Keratinocyte (primary cell): Measurements from ENCODE around the gene SRGAP3. TPM values are rescaled to one million over a fixed set of nuclear protein-coding genes. Genes with fewer than 3 reads are reported as not detected.

Experiments
- DNase-seq: peaks from one replicate; pipeline ENCODE4 v3.0.0-alpha.2; 2011; ENCODE audit warnings: low read depth, missing footprints, low spot score
- FAIRE-seq: peaks from 2 replicates; lab custom pipeline; 2011; peaks lifted over from hg19 to GRCh38; lab: Jason Lieb, UNC
- H2AFZ ChIP-seq: 2 replicates; pipeline ENCODE4 v1.6.0; 2012; ENCODE audit warnings: low read length, control low read depth, inconsistent platforms; ENCODE audit not compliant: control insufficient read depth
- H3K27ac ChIP-seq: 2 replicates; pipeline ENCODE4 v1.5.1; 2011; ENCODE audit warnings: low read length; ENCODE audit not compliant: control insufficient read depth, insufficient read depth
- H3K27me3 ChIP-seq: 3 replicates; pipeline ENCODE4 v1.6.0; 2011; ENCODE audit warnings: low read length; ENCODE audit not compliant: control insufficient read depth, insufficient read depth; ENCODE audit errors: extremely low read depth
- H3K36me3 ChIP-seq, 2 experiments: 2 replicates in 1 of 2; 3 replicates in 1 of 2; pipeline ENCODE4 v1.5.1; 2011; ENCODE audit warnings: low read length in 2 of 2, mild to moderate bottlenecking in 1 of 2; ENCODE audit not compliant: control insufficient read depth in 2 of 2, insufficient read depth in 2 of 2; ENCODE audit errors: extremely low read depth in 1 of 2
- H3K4me1 ChIP-seq: 3 replicates; pipeline ENCODE4 v1.5.1; 2011; ENCODE audit warnings: low read length; ENCODE audit not compliant: control insufficient read depth, insufficient read depth; ENCODE audit errors: extremely low read depth
- H3K4me2 ChIP-seq: 3 replicates; pipeline ENCODE4 v1.6.0; 2011; ENCODE audit warnings: low read depth, low read length; ENCODE audit not compliant: control insufficient read depth, insufficient read depth; ENCODE audit errors: extremely low read depth
- H3K4me3 ChIP-seq, 3 experiments: fragments of 200-600 bp in 1 of 3; sonication (generic) in 1 of 3; 2 replicates in 2 of 3; 3 replicates in 1 of 3; pipeline ENCODE4 v1.5.1; 2011 to 2016; ENCODE audit warnings: low read length in 3 of 3, mild to moderate bottlenecking in 3 of 3, control low read depth in 2 of 3, inconsistent platforms in 1 of 3, low read depth in 1 of 3, mixed read lengths in 1 of 3, mixed run types in 1 of 3, moderate library complexity in 1 of 3; ENCODE audit not compliant: control insufficient read depth in 2 of 3, insufficient read depth in 2 of 3; ENCODE audit errors: extremely low read depth in 1 of 3
- H3K79me2 ChIP-seq: 2 replicates; pipeline ENCODE4 v1.6.0; 2012; ENCODE audit warnings: low read length; ENCODE audit not compliant: control insufficient read depth, insufficient read depth
- H3K9ac ChIP-seq: 3 replicates; pipeline ENCODE4 v1.6.0; 2011; ENCODE audit warnings: low read length; ENCODE audit not compliant: control insufficient read depth, insufficient read depth; ENCODE audit errors: extremely low read depth
- H3K9me1 ChIP-seq: 3 replicates; pipeline ENCODE4 v1.6.0; 2011; ENCODE audit warnings: low read length; ENCODE audit not compliant: control insufficient read depth, insufficient read depth; ENCODE audit errors: extremely low read depth
- H3K9me3 ChIP-seq: 2 replicates; pipeline ENCODE4 v1.5.1; 2012; ENCODE audit warnings: low read depth, low read length; ENCODE audit not compliant: control insufficient read depth
- H4K20me1 ChIP-seq: 3 replicates; pipeline ENCODE4 v1.6.0; 2011; ENCODE audit warnings: low read length; ENCODE audit not compliant: control insufficient read depth, insufficient read depth; ENCODE audit errors: extremely low read depth
- CTCF ChIP-seq, 3 experiments: IDR thresholded peaks in 1 of 3; conservative IDR thresholded peaks in 1 of 3; optimal IDR thresholded peaks in 1 of 3; 2 replicates in 2 of 3; 3 replicates in 1 of 3; pipeline versions ENCODE3 to v1.5.1; 2011; ENCODE audit warnings: low read length in 3 of 3, mild to moderate bottlenecking in 3 of 3, moderate library complexity in 2 of 3, control low read depth in 1 of 3, inconsistent platforms in 1 of 3; ENCODE audit not compliant: insufficient read depth in 2 of 3; ENCODE audit errors: extremely low read depth in 1 of 3
- EZH2 ChIP-seq: IDR thresholded peaks from one replicate; pipeline ENCODE4 v1.6.1; 2012; ENCODE audit warnings: inconsistent platforms, mild to moderate bottlenecking, low read length, moderate library complexity
- dilution Hi-C: fragments of 300-500 bp; cut with MboI; formaldehyde crosslinking; loops from one replicate; pipeline ENCODE4 v1.7.0; 2020; ENCODE audit warnings: low sequenced_read_pairs; ENCODE audit not compliant: extremely low pct_ligation_motif_present
- polyA plus RNA-seq, 5 experiments: library from polyadenylated mRNA; depleted of rRNA in 3 of 5; stranded (reverse) in 3 of 5; stranded (forward) in 1 of 5; unstranded in 1 of 5; fragments of >200 nt; gene quantifications; 1 replicate in 1 of 5; 2 replicates in 3 of 5; 3 replicates in 1 of 5; pipeline versions ENCODE4 v1.2.1 to v1.2.3, GENCODE V29; 2011 to 2012; ENCODE audit warnings: missing spikeins in 2 of 5, low read depth in 1 of 5, low replicate concordance in 1 of 5

Gene SRGAP3
- polyA plus RNA-seq, 1 donor (not counting 4 experiments of a cell fraction or from before 2014, with no cell fraction given), result 7.2 TPM

GRCh38 chr3:9123840-9124239 lies 125.6 kb downstream of the SRGAP3 start:
- H3K9me1 ChIP-seq, result no peaks in the 10 kb centered on the region
- no peaks in the 10 kb centered on the region for H3K79me2 ChIP-seq
- no peak overlapping the region for H2AFZ ChIP-seq
- TF ChIP-seq CTCF (optimal IDR thresholded peaks at IDR 0.05 in 1 of 3, IDR thresholded peaks at IDR 0.05 in 1 of 3, conservative IDR thresholded peaks at IDR 0.05 in 1 of 3; ENCODE audit: extremely low read depth in 1 of 3, insufficient read depth in 2 of 3, low read length in 3 of 3) (no peak), EZH2 (no peak)
- FAIRE-seq, result no peak
- H3K36me3 ChIP-seq, result peaks cover 2 to 7% of the 10 kb centered on the region in 2 experiments
- no peaks in the 10 kb centered on the region for H3K9me3 ChIP-seq
- H3K27me3 ChIP-seq, result no peaks in the 10 kb centered on the region
- no peak overlapping the region for H3K9ac ChIP-seq
- no peaks in the 10 kb centered on the region for H3K4me1 ChIP-seq
- no peak overlapping the region for H3K4me3 ChIP-seq
- DNase-seq, result no peak
- no peak overlapping the region for H3K4me2 ChIP-seq
- dilution Hi-C loops, result no loop called here
- H4K20me1 ChIP-seq, result no peaks in the 10 kb centered on the region
- no peak overlapping the region for H3K27ac ChIP-seq

DNA sequence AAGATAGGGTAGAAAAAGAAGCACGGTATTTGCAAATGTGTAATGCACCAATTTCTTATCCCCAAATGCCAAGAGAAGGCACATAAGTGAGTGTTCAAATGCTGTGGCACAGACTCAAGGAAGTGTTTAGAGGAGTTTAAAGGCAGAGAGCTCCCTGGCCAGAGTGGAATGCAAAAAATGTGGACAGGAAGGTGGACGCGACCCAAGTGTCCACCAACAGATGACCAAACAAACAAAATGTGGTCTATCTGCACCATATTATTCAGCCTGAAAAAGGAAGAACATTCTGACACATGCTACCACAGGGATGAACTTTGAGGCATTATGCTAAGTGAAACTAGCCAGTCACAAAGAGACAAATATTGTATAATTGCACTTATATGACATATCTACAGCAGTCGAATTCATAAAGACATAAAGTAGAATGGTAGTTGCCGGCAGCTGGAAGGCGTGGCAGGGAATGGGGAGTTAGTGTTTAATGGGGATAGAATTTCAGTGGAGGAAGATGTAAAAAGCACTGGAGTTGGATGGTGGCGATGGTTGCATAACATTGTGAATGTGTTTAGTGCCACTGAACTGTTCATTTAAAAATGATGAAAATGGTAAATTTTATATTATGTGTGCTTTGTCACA lies 126.6 kb downstream of the SRGAP3 start:
- Histone ChIP-seq H3K4me3 (no peak overlapping the region), H3K79me2 (no peaks in the 10 kb centered on the region), H3K9me3 (no peaks in the 10 kb centered on the region), H2AFZ (no peak overlapping the region), H3K9me1 (no peaks in the 10 kb centered on the region), H3K36me3 (peaks cover 2 to 7% of the 10 kb centered on the region in 2 experiments), H3K4me2 (no peak overlapping the region), H3K27ac (no peak overlapping the region), H3K27me3 (no peaks in the 10 kb centered on the region), H3K4me1 (no peaks in the 10 kb centered on the region), H3K9ac (no peak overlapping the region), H4K20me1 (no peaks in the 10 kb centered on the region)
- DNase-seq (no peak), FAIRE-seq (no peak)
- TF ChIP-seq EZH2, result no peak
- TF ChIP-seq CTCF (optimal IDR thresholded peaks at IDR 0.05 in 1 of 3, IDR thresholded peaks at IDR 0.05 in 1 of 3, conservative IDR thresholded peaks at IDR 0.05 in 1 of 3; ENCODE audit: extremely low read depth in 1 of 3, insufficient read depth in 2 of 3, low read length in 3 of 3), result no peak
- dilution Hi-C loops, result no loop called here
